HT-29 (cell line): ENCODE data around the gene GP2. TPM values are rescaled to one million over a fixed set of nuclear protein-coding genes. Genes with fewer than 3 reads are reported as not detected.
A peak's percentile ranks its signal among the peaks of the same experiment; 100 is the strongest.

Experiments used
- DNase-seq: peaks from one replicate; pipeline ENCODE4 v3.0.0-alpha.2; 2015; ENCODE audit warnings: low spot score
- total RNA-seq: library from RNA; depleted of rRNA; stranded (reverse); fragments of >200 nt; shearing (Covaris generic); gene quantifications from 2 replicates; pipeline ENCODE4 v1.2.3, GENCODE V29; 2014

Gene GP2
- total RNA-seq, 1 experiment from 2014 or later: not detected

DNA sequence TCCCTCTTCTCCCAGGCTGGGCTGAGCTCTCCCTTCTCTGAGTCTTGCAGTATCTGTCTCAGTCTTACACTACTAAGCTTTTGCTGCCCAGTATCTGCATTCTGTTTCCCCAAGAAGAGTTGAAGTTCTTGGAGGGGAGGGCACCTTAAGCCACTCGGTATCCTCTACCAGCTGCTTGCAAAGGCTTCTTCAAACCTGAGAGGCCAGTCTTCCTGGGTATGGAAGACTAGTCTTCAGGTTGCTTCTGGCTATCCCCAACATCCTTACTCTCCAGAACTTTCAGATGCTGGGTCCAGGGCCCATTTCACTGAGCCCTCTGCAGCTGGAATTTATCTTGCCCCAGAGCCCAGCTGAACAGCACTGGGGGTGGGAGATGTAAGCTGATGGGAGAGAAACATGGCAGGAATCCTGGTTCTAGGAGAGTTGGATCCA lies 20.1 kb downstream of the GP2 start:
- no peak for DNase-seq

- no peak for DNase-seq
These were observed 20.9 kb downstream of the GP2 start for GRCh38 chr16:20306401-20306800.

DNA sequence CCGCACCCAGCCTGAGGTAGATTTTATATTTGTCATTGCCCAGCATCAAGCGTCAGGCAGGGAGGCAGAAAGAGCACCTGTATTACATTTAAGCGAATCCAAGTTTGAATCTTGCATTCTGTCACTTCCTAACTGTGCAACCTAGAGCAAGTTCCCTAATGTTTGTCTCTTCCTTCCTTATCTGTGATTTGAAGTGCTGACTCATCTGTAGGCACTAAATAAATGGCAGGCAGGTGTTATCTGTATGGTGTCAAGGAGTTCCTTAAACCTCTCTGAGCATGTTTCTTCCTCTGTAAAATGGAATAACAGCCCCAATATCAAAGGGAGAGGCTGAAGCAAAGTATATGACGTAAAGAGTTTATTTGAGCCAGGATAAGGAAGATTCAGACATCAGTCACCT lies 24.3 kb downstream of the GP2 start:
- no peak for DNase-seq

GRCh38 chr16:20302389-20302788 lies 24.9 kb downstream of the GP2 start:
- no peak for DNase-seq

DNA sequence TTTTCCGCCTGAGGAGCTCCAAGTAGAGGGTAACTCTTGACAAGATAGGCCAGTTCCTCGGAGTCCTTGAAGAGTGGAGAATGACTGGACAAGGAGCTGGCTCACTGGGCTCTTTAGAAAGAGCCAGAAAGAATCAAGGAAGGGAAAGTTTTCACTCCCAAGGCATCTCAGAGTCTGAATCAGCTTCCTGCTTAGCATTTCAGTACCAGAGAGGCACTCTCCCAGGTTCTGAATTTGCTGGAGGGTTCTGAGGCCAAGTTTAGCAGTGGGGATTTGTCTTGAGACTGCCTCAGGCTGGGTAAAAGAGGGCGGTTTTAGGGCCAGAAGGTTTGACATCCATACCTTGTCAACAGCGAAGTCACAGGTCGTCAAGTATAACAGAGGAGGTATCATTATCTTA lies 25.5 kb downstream of the GP2 start:
- DNase-seq: no peak

- DNase-seq: peak; percentile 66
These were observed 26.8 kb downstream of the GP2 start for GRCh38 chr16:20300312-20301097.

DNA sequence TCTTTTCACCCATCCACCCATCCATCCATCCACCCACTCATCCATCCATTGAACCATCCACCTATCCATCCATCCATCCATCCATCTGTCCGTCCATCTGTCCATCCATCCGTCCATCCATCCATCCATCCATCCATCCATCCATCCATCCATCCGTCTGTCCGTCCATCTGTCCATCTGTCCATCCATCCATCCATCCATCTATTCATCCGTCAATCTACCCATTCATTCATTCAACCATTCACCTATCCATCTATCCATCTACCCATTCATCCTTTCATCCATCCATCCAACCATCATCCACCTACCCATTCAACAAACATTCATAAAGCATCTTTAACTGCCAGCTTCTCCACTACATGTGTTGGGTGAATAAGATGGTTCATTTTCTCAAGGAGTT lies 28.9 kb downstream of the GP2 start:
- no peak for DNase-seq

DNA sequence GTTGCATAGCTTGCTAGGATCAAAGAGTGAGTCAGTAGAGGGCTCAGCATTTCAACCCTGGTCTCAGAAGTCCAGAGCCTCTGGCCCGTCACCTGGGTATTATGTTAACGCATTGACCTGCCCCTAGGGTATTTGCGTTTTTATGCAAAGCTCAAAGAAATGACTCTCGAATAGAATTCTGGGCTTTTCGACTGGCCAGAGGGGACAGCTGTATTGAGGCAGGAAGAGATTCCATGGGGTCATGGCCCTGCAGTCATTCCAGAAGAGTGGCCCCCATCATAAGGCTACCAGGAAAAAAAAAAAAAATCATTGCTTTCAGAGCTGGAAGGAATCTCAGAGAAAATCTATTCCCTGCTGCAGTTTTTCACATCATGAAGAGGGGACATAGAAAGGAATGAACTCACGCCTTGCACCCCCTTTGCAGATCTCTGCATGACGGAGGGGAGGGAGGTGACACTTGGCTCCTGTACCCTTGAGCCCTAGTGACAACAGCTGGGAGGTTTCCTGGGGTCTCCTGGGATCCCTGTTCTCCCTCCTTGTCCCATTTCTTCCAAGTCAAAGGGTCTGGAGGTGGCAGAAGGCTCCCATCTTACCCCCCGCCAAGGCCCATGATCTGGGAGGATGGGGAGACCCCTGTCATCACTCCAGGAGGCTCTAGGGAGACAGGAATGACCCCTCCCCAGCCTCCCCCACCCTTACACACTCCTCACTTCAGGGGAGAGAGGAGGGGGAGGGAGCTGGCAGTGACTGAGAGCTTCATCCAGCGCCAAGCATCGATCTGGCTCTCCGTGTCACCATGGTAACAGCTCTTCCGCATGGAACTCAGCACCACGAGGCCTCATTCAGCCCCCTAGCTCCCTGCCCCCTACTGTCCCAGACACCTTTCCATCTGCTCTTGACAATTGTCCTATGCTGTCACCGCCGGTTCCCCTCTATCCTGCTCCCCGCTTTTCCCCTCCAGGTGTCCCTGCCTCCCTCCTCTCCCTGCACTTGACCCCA lies 35.8 kb downstream of the GP2 start:
- no peak for DNase-seq

DNA sequence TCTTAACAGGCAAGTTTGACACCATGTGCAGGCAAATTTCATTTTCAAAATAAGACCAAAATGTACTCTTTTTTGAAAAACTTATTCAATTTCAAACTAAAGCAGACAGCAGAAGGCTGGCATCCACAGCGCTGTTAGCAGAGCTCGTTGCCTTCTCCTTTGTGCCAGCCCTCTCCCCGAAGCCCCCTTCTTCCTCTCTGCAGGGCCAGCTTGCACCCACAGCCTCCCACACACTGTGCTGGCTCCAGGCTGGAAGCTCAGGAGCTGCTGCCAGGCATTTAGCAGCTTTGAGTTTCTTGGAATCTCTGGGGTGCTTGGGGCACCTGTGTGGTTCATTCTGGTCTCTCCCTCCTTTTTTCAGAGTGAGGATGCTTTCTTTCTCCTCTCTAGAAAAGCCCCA lies 37.7 kb downstream of the GP2 start:
- no peak for DNase-seq

- no peak for DNase-seq
These were observed 41.3 kb downstream of the GP2 start for GRCh38 chr16:20285993-20286499.

DNA sequence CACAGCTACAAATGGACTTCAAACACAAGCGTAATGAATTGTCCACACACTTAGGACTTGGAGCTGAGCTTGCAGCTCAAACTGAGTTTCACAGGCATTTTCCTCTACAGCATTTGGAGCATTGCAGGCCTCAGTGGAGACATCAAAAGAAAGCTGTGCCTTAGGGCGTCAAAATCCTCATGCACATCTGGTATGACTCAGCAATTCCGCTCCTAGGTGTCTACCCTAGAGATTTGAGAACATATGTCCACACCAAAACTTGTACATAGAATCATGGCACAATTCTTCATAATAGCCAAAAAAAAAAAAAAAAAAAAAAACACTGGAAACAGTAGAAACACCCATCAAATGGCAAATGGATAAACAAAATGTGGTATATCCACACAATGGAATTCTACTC lies 47.1 kb downstream of the GP2 start:
- no peak for DNase-seq

DNA sequence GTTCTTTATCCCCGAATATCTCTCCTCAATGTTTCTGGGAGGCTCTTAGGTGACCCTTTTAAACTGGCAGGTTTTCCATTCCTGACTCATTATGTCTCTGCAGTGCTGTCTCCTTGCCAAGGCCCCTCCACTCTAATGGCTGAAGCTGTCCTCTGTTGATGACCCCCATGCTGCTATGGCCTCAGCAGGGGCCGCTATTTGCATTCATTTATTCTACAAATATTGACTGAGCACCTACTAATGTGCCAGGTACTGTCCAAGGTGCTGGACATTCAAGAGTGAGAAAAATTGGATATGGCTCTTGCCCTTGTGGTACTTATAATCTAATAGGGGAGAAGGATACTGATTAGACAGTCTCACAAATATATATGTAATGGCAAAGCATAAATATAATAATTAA lies 55.4 kb downstream of the GP2 start:
- DNase-seq: no peak

DNA sequence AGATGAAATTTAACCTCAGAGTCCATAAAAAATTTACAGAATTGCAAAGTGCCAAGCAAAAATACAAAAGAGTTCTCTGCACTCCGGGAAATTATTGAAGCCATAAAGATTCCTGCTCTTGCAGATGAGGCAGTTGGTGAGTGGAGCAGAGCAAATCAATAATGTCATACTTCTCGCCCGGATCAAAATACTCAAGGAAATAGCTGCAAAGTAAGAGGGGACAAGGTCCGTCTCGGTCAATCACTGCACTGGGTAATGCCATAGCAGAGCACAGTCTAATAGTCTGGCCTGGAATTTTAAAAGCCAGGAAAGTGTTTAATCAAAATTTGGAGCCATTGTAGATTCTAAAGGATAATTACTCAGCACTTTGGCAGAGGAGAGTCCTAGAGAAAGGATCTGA lies 58.9 kb downstream of the GP2 start:
- DNase-seq: no peak

- DNase-seq: no peak
These were observed 62.3 kb downstream of the GP2 start for GRCh38 chr16:20265019-20265418.

DNA sequence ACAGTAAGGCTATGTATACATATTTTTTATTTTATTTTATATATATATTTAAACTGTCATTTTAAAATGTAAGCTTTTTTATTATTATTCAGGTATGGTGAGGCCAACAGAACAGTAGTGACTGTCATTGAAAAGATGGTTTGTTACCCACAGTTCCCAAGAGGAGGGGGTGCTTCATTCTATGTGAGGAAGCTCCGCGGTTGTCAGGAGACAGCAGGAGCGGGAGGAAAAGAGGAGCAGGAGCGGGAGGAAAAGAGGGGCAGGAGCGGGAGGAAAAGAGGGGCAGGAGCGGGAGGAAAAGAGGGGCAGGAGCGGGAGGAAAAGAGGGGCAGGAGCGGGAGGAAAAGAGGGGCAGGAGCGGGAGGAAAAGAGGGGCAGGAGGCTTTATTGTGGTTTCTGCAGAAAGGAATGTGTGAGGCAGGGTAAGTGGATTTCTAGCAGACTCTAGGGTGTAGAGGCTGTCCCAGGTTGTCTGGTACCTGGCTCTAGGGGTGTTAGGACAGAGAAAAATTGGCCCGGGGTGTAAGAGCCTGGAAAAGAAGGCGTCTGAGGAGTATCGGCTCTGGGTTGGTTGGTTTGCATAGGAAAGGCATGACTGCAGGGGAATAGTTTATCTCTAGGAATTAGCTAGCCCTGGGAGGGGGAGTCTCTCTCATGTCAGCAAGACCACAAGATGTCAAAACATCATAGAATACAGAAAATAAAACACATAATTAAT lies 64.0 kb downstream of the GP2 start:
- DNase-seq: no peak

GRCh38 chr16:20262248-20262647 lies 65.1 kb downstream of the GP2 start:
- DNase-seq: no peak

GRCh38 chr16:20260215-20261009 lies 66.9 kb downstream of the GP2 start:
- DNase-seq: no peak
